Astrocyte (in vitro differentiated cells and primary cell): ENCODE measurements around the gene DDX50.

Source experiments
- CTCF ChIP-seq: IDR thresholded peaks from 2 replicates; pipeline ENCODE4 v1.5.1; 2011; ENCODE audit warnings: low read depth, mild to moderate bottlenecking, inconsistent platforms, low read length, moderate library complexity; ENCODE audit not compliant: insufficient read depth
- EZH2 ChIP-seq: IDR thresholded peaks from 2 replicates; pipeline ENCODE4 v1.6.1; 2012; ENCODE audit warnings: mild to moderate bottlenecking, low read length, inconsistent platforms; ENCODE audit not compliant: insufficient read depth

GRCh38 chr10:68864611-68865010, 36.5 kb upstream of the DDX50 start:
- no peak for TF ChIP-seq CTCF
- TF ChIP-seq EZH2, result no peak
